Activated CD4-positive, alpha-beta T cell treated with anti-CD3 and anti-CD28 coated beads for 36 hours (primary cell): ENCODE measurements around the gene MAGI1. TPM values are rescaled to one million over a fixed set of nuclear protein-coding genes. Genes with fewer than 3 reads are reported as not detected.

Experiments
- ATAC-seq: fragments of 200-7000 bp; cut with Tn5 transposase; one replicate; pipeline ENCODE4 v1.10.0; 2021; ENCODE audit warnings: mild to moderate bottlenecking, moderate library complexity
- CTCF ChIA-PET: fragments of 350-600 bp; sonication (Branson Sonifier 250); formaldehyde crosslinking; loops from one replicate; lab custom pipeline; 2021; ENCODE audit warnings: antibody characterized with exemption; lab: Charles Lee
- POLR2A ChIA-PET: fragments of 350-600 bp; sonication (Branson Sonifier 250); formaldehyde crosslinking; loops from one replicate; lab custom pipeline; 2021; ENCODE audit warnings: antibody characterized with exemption, inconsistent platforms; lab: Charles Lee
- DNase-seq: peaks from one replicate; pipeline ENCODE4 v3.0.0-alpha.2; 2020
- H3K27ac Mint-ChIP-seq: one replicate; pipeline ENCODE4 v1.8.0; 2021; ENCODE audit warnings: mixed read lengths
- H3K27me3 Mint-ChIP-seq: one replicate; pipeline ENCODE4 v1.8.0; 2021; ENCODE audit warnings: mixed read lengths
- H3K36me3 Mint-ChIP-seq: one replicate; pipeline ENCODE4 v1.8.0; 2021; ENCODE audit warnings: low read depth, mixed read lengths
- H3K4me1 Mint-ChIP-seq: one replicate; pipeline ENCODE4 v1.8.0; 2021; ENCODE audit warnings: mixed read lengths
- H3K4me3 Mint-ChIP-seq: one replicate; pipeline ENCODE4 v1.8.0; 2021; ENCODE audit warnings: mild to moderate bottlenecking, moderate library complexity, mixed read lengths
- H3K9me3 Mint-ChIP-seq: one replicate; pipeline ENCODE4 v1.8.0; 2021; ENCODE audit warnings: low read depth, mixed read lengths
- intact Hi-C, 2 experiments: fragments of 100-400 bp; cut with DNase I in 1 of 2; cut with micrococcal nuclease in 1 of 2; formaldehyde crosslinking; loops; one replicate each; pipeline versions ENCODE4 v1.14.2 to v1.15.1; 2022 to 2024; cut with DNase I, micrococcal nuclease
- total RNA-seq, 2 experiments: library from RNA; stranded (reverse); gene quantifications; one replicate each; pipeline ENCODE4 v1.2.3, GENCODE V29; 2021

Gene MAGI1
- total RNA-seq, 2 experiments from 2014 or later: 0.09 to 0.18 TPM

DNA sequence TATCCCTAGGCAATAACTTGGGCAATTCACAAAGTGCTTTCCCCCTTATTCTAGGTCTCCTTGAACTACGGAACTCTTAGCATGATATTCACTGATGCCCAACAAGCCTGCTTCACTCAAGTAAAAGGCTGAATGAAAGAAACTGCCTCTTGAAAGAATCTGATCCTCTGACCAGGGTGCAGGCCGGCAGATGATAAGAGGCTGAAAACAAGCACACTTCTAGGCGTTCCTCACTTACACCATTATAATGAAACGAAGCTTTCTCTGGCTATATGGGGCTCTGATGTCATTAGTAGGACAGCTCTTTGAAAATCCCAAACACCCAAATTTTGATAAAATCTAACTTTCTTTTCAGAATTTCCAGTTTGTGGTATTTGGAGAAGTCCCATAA is 28.4 kb downstream of the MAGI1 start:
- no peak for ATAC-seq
- ChIA-PET CTCF (no interaction called here), POLR2A (no interaction called here)
- no peak for DNase-seq
- H3K4me1 Mint-ChIP-seq: no peaks in the 10 kb centered on the region
- no peaks in the 10 kb centered on the region for H3K36me3 Mint-ChIP-seq
- no peak overlapping the region for H3K27ac Mint-ChIP-seq
- H3K27me3 Mint-ChIP-seq: peaks cover 9% of the 10 kb centered on the region
- intact Hi-C loops: no loop called here
- no peak overlapping the region for H3K4me3 Mint-ChIP-seq
- H3K9me3 Mint-ChIP-seq: no peaks in the 10 kb centered on the region

DNA sequence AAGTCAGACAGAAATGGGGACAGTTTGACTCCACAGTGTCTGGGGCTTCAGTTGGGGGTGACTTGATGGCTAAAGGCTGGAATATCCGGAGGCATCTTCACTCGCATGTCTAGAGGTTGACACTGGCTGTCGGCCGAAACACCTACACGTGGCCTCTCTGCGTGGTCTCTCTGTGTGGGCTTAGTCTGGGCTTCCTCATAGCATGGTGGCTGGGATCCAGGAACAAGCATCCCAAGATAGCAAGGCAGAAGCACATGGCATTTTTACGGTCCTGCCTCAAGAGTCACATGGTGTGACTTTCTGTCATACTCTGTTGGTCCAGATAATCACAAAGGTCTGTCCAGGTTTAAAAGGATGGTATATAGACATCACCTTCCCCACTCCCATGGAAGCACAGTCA is 34.5 kb downstream of the MAGI1 start:
- ATAC-seq (no peak), DNase-seq (no peak)
- CTCF ChIA-PET: interaction anchor here (0.6 kb wide), 1 partner anchor 363 kb away, joined by 3 read pairs; no protein-coding TSS in a partner anchor
- Mint-ChIP-seq H3K9me3 (no peaks in the 10 kb centered on the region), H3K4me3 (no peak overlapping the region), H3K27ac (no peak overlapping the region), H3K36me3 (no peaks in the 10 kb centered on the region), H3K27me3 (peaks cover 12% of the 10 kb centered on the region), H3K4me1 (no peaks in the 10 kb centered on the region)
- POLR2A ChIA-PET: no interaction called here
- intact Hi-C loops: no loop called here

DNA sequence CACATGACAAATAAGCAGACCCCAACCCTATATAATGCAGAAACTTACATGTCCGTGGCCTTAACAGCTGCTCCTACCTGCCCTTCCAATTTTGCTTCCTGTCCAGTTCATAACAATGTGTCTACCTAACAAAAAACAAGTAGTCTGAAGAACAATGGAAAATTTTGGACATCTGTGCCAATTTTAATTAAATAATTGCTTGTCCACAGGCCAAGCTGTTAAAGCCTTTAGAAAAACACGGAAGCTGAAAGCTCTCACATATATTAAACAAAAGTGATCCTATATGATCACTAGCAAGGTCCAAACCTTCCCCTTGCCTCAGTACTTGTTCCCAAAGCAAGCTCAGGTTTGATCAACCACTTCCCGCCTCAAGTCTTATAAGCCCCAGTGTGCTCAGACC is 37.1 kb downstream of the MAGI1 start:
- no peak for DNase-seq
- intact Hi-C loops: no loop called here
- Mint-ChIP-seq H3K36me3 (no peaks in the 10 kb centered on the region), H3K4me1 (no peaks in the 10 kb centered on the region), H3K4me3 (no peak overlapping the region), H3K27ac (no peak overlapping the region), H3K27me3 (peaks cover 8% of the 10 kb centered on the region), H3K9me3 (no peaks in the 10 kb centered on the region)
- ATAC-seq: no peak
- ChIA-PET CTCF (no interaction called here), POLR2A (no interaction called here)

DNA sequence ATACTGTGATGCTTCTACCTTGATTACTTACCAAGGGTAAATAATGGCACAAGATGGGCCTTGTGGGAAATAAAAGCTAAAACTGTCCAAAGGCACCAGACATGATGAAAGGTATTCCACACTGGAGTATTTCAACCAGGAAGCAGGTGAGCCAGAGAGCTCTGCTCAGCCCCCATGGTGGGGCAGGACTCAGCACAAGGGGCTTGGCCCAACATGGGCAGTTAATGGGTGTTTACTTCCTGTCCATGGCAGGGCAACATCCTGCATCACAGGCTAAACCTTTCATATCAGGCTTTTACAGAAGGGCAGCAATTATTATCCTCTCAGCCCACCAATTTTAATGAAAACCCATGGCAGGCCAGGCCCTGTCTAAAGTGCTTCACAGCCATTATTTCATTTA is 38.2 kb downstream of the MAGI1 start:
- Mint-ChIP-seq H3K4me3 (no peak overlapping the region), H3K4me1 (no peaks in the 10 kb centered on the region), H3K27me3 (peaks cover 6% of the 10 kb centered on the region), H3K9me3 (no peaks in the 10 kb centered on the region), H3K36me3 (no peaks in the 10 kb centered on the region), H3K27ac (no peak overlapping the region)
- no peak for ATAC-seq
- DNase-seq: no peak
- ChIA-PET POLR2A (no interaction called here), CTCF (no interaction called here)
- intact Hi-C loops: no loop called here

DNA sequence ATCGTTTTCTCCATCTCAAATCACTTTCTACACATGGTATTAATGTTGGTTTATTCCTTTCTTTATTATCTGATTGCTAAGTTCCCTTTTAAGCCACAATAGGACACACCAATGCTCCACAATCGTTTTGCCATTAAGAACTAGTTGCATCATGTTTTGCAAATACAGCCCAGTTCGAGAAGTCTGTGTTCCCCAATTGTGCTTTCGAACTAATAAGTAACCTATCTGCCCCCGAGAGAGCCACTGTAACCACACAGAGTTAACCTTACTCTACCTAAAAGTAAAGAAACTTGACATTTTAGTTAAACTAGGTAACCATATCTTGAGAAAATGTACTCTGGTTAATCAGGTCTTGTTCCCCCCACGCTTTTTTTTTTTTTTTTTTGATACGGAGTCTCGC is 39.1 kb downstream of the MAGI1 start:
- ATAC-seq (no peak), DNase-seq (no peak)
- H3K4me3 Mint-ChIP-seq: no peak overlapping the region
- no peaks in the 10 kb centered on the region for H3K36me3 Mint-ChIP-seq
- H3K9me3 Mint-ChIP-seq: no peaks in the 10 kb centered on the region
- peaks cover 5% of the 10 kb centered on the region for H3K27me3 Mint-ChIP-seq
- no peak overlapping the region for H3K27ac Mint-ChIP-seq
- CTCF ChIA-PET: no interaction called here
- intact Hi-C loops: no loop called here
- H3K4me1 Mint-ChIP-seq: no peaks in the 10 kb centered on the region
- POLR2A ChIA-PET: no interaction called here

DNA sequence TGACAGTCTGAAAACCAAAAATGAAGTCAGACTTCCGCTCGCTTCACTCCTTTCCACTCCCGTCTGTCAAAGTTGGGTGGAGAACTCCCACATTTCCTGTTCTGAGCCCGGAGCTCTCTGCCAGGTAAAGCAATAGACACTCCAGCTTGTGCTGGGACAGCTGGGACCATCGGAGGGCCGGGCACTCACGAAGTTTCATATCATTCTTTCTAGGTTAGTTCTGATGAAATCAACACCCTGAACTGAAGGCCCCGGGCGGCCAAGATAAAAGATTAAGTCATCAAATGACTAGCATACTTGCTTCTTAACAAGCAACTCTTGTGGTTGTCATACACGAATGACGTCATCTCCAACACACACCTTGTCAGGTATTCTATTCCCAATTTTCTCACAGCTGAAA is 42.1 kb downstream of the MAGI1 start:
- no peak overlapping the region for H3K27ac Mint-ChIP-seq
- H3K4me3 Mint-ChIP-seq: no peak overlapping the region
- no peak for DNase-seq
- no peaks in the 10 kb centered on the region for H3K4me1 Mint-ChIP-seq
- intact Hi-C loops: no loop called here
- ChIA-PET CTCF (no interaction called here), POLR2A (no interaction called here)
- ATAC-seq: no peak
- H3K36me3 Mint-ChIP-seq: no peaks in the 10 kb centered on the region
- peaks cover 4% of the 10 kb centered on the region for H3K9me3 Mint-ChIP-seq
- peaks cover 4% of the 10 kb centered on the region for H3K27me3 Mint-ChIP-seq

DNA sequence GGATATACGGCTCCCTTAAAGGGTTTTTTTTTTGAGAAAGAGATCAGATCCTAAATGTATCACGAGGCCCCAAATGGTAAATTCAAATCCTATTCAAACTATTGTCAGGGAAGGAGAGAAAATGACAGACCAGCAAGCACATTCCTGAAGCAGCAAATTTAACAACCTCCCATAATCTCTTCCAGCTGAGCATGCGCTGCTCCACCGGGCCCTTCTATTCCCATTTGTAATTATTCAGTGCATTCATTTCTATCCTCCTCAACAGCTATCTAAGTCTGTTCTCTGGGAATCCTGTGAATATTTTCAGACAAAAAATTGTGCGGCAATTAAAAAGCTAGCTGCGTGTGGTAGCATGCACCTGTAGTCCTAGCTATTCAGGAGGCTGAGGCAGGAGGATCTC is 43.2 kb downstream of the MAGI1 start:
- ATAC-seq (no peak), DNase-seq (no peak)
- ChIA-PET POLR2A (no interaction called here), CTCF (no interaction called here)
- Mint-ChIP-seq H3K27me3 (peaks cover 4% of the 10 kb centered on the region), H3K9me3 (peaks cover 4% of the 10 kb centered on the region), H3K4me1 (no peaks in the 10 kb centered on the region), H3K4me3 (no peak overlapping the region), H3K36me3 (no peaks in the 10 kb centered on the region), H3K27ac (no peak overlapping the region)
- intact Hi-C loops: no loop called here

DNA sequence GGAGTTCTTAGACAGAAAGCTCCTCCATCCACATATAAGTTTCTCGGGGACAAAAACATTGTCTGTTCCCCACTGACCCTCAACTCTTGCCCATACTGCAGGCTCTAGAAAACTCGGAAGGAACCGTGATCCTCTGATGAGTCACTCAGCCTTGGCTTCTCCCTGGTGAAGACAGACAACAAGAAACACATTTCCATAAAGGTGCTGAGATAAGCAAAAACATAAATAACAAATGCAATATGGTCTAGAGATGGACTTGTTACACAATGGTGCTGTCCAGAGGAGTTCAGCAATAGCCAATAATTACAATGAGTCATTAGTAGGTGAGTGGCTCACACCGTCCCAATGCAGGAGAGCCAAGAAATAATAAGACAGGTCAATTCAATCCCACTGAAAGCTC is 43.7 kb downstream of the MAGI1 start:
- intact Hi-C loops: no loop called here
- no peaks in the 10 kb centered on the region for H3K4me1 Mint-ChIP-seq
- no peak for DNase-seq
- no peak for ATAC-seq
- H3K27ac Mint-ChIP-seq: no peak overlapping the region
- CTCF ChIA-PET: no interaction called here
- peaks cover 5% of the 10 kb centered on the region for H3K27me3 Mint-ChIP-seq
- POLR2A ChIA-PET: no interaction called here
- H3K4me3 Mint-ChIP-seq: no peak overlapping the region
- peaks cover 4% of the 10 kb centered on the region for H3K9me3 Mint-ChIP-seq
- no peaks in the 10 kb centered on the region for H3K36me3 Mint-ChIP-seq

DNA sequence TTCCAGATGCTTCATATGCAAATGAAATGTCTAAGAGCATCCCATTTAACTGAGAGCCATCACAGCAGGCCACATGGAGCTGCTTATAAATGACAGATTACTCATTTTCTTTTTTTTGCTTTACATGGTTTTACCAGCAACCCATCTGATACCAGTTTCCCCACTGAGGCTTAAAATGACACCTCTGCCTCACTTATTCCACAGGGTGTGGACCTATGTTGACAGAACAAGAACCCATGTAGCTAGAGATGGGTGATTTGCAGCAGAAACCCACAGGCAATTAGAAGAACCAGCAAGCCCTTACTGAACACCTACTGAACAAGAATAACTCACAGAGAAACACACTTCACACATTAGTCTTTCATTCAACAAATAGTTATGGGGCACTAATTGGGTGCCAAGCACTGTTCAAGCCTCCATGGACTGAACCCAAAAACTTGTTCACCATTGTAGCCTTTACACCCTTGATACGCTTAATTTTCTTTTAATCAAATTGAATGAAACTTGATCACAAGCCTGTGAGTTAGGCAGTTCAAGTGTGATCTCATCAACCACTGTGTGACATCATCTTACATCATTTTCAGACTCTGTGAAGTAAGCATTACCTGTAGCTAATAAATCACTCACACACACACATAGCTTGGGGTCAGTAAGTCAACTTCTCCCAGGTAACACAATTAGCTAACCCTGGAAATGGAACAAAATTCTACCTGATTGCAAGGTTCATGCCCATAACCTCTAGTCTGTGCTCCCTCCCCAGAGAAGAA is 45.4 kb downstream of the MAGI1 start:
- no peak overlapping the region for H3K27ac Mint-ChIP-seq
- ATAC-seq (peak; percentile 49), DNase-seq (no peak)
- no peak overlapping the region for H3K4me3 Mint-ChIP-seq
- H3K36me3 Mint-ChIP-seq: no peaks in the 10 kb centered on the region
- H3K9me3 Mint-ChIP-seq: peaks cover 4% of the 10 kb centered on the region
- intact Hi-C loops: loop anchor here in 1 of 2 experiments (2.0 kb wide), 1 partner anchor 29 kb away; no protein-coding TSS in a partner anchor
- ChIA-PET CTCF (no interaction called here), POLR2A (no interaction called here)
- peaks cover 10% of the 10 kb centered on the region for H3K27me3 Mint-ChIP-seq
- no peaks in the 10 kb centered on the region for H3K4me1 Mint-ChIP-seq

DNA sequence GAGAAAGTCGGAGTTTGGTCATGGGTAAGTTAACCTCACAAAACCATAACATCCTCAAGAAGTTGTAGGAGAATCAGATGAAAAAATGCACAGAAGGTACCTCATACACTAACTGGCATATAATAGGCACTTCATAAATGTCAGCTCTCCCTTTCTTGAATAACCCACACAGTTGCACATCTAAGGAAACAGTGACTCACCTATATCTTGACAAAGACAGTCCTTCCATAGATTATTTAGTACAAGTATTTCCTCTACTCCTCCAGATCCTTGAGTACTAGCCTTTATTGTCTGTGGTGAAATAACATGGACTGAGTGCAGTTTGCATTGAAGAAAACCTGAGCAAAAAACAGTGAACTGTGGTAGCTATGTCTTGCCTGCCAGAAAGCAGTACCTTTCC is 46.6 kb downstream of the MAGI1 start:
- Mint-ChIP-seq H3K9me3 (peaks cover 4% of the 10 kb centered on the region), H3K36me3 (no peaks in the 10 kb centered on the region), H3K4me1 (no peaks in the 10 kb centered on the region), H3K4me3 (no peak overlapping the region), H3K27ac (no peak overlapping the region), H3K27me3 (peaks cover 13% of the 10 kb centered on the region)
- no peak for DNase-seq
- ChIA-PET POLR2A (no interaction called here), CTCF (no interaction called here)
- no peak for ATAC-seq
- intact Hi-C loops: loop anchor here in 1 of 2 experiments (2.0 kb wide), 1 partner anchor 27 kb away; no protein-coding TSS in a partner anchor

DNA sequence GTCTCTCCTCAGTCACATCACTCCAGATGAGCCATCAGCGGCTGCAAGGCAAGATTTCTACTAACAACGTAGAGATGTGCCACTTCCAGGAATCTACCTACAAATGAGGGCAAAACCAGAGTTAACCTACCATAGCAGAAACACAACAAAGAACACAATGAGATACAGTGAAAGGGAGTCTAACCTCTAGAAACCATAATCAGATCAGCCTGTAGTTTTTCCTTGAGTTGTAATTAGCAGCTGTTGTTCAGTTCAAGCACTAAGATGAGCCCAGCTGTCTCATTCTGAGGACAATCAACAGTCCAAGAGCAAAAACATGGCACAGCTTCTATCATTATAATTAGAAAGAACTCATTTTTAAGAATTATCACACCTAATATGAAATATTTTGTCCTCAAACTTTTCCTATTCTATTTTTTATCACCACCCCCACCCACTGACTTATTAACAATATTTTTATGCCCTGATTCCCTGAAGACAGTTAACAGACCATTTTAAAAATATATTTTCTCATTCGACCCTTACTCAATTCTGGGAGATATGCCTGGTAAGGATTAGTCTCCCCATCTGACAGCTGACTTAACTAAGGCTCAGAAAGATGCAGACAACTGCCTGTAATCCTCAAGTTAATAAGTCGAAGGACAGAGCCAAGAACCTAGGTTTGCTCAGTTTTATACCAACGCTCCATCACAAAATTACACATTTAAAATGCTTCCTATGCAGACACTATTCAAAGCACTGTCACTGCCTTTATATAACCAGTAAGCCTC is 50.1 kb downstream of the MAGI1 start:
- no peaks in the 10 kb centered on the region for H3K4me1 Mint-ChIP-seq
- ChIA-PET CTCF (no interaction called here), POLR2A (no interaction called here)
- ATAC-seq: no peak
- H3K27ac Mint-ChIP-seq: no peak overlapping the region
- DNase-seq: no peak
- no peak overlapping the region for H3K4me3 Mint-ChIP-seq
- peaks cover 16% of the 10 kb centered on the region for H3K27me3 Mint-ChIP-seq
- H3K9me3 Mint-ChIP-seq: peaks cover 4% of the 10 kb centered on the region
- H3K36me3 Mint-ChIP-seq: no peaks in the 10 kb centered on the region
- intact Hi-C loops: no loop called here

DNA sequence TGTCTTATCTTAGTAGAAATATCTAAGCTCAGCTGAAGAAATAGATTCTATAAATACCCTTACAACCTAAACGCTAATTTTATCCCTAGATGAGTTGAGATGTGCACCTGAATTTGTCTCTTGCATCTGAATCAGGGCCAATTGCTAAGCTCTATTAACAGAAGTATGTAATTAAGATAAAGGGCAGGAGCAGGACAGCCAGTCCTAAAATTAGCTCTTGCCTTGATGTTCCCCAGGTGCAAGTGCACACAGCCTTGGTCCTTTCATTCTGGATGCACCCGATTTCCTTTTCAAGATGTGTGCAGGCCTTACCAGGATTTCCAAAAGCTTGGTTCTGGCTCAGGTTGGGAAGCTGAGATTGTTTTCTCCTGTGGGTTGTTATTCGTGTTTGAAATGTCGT is 52.4 kb downstream of the MAGI1 start:
- H3K9me3 Mint-ChIP-seq: no peaks in the 10 kb centered on the region
- no peak for ATAC-seq
- intact Hi-C loops: no loop called here
- H3K36me3 Mint-ChIP-seq: no peaks in the 10 kb centered on the region
- CTCF ChIA-PET: interaction anchor here (0.6 kb wide), 1 partner anchor 338 kb away, joined by 3 read pairs; no protein-coding TSS in a partner anchor
- DNase-seq: no peak
- H3K4me1 Mint-ChIP-seq: no peaks in the 10 kb centered on the region
- H3K4me3 Mint-ChIP-seq: no peak overlapping the region
- H3K27ac Mint-ChIP-seq: no peak overlapping the region
- peaks cover 12% of the 10 kb centered on the region for H3K27me3 Mint-ChIP-seq
- POLR2A ChIA-PET: no interaction called here
